Lower lobe of right lung (tissue), 2 donors: ENCODE data around the gene ABHD3. TPM values are rescaled to one million over a fixed set of nuclear protein-coding genes. Genes with fewer than 3 reads are reported as not detected.

Experiments
- ATAC-seq, 2 donors: fragments of 200-7000 bp; cut with Tn5 transposase; one replicate each; pipeline ENCODE4 v1.9.1; 2020 to 2022; ENCODE audit warnings: mild to moderate bottlenecking in 2 of 2, moderate library complexity in 2 of 2
- DNase-seq: peaks from one replicate; pipeline ENCODE4 v3.0.0-alpha.2; 2020
- H3K27ac ChIP-seq: fragments of 200-600 bp; one replicate; pipeline ENCODE4 v1.8.0; 2022
- H3K27me3 ChIP-seq: fragments of 200-600 bp; one replicate; pipeline ENCODE4 v1.8.0; 2022; ENCODE audit warnings: low read depth
- H3K36me3 ChIP-seq: fragments of 200-600 bp; one replicate; pipeline ENCODE4 v1.8.0; 2022; ENCODE audit warnings: mild to moderate bottlenecking
- H3K4me1 ChIP-seq: fragments of 200-600 bp; one replicate; pipeline ENCODE4 v1.8.0; 2022
- H3K4me3 ChIP-seq: fragments of 200-600 bp; one replicate; pipeline ENCODE4 v1.8.0; 2022; ENCODE audit warnings: mild to moderate bottlenecking
- H3K9me3 ChIP-seq: fragments of 200-600 bp; one replicate; pipeline ENCODE4 v1.8.0; 2022
- CTCF ChIP-seq: fragments of 200-600 bp; IDR thresholded peaks from one replicate; pipeline ENCODE4 v1.8.0; 2022; ENCODE audit warnings: antibody characterized with exemption, mild to moderate bottlenecking
- intact Hi-C: fragments of 100-400 bp; cut with DNase I; formaldehyde crosslinking; loops from one replicate; pipeline ENCODE4 v1.11.0; 2022
- total RNA-seq: library from RNA; stranded (reverse); fragmentation: NEBNext Ultra II Directional; extraction: Animal tissue kit (Norgen Biotek cat#: 25700); gene quantifications from one replicate; pipeline ENCODE4 v1.2.1, GENCODE V29; 2021
- donor health status: DM: no; HTN: yes; CAD: no; lungs with severe emphysema.

ABHD3 gene
- total RNA-seq, 1 donor from 2014 or later, result 32.0 TPM

GRCh38 chr18:21669736-21670285, 34.8 kb downstream of the ABHD3 start:
- no peak for ATAC-seq
- Histone ChIP-seq H3K4me3 (no peak overlapping the region), H3K27me3 (no peaks in the 10 kb centered on the region), H3K4me1 (no peaks in the 10 kb centered on the region), H3K27ac (no peak overlapping the region), H3K9me3 (no peaks in the 10 kb centered on the region), H3K36me3 (peaks cover 12% of the 10 kb centered on the region)
- intact Hi-C loops, result no loop called here
- no peak for DNase-seq
- TF ChIP-seq CTCF, result no peak

GRCh38 chr18:21664069-21664468, 40.5 kb downstream of the ABHD3 start:
- no peak for TF ChIP-seq CTCF
- intact Hi-C loops, result no loop called here
- no peak for ATAC-seq
- peaks cover 9% of the 10 kb centered on the region for H3K36me3 ChIP-seq
- no peak overlapping the region for H3K27ac ChIP-seq
- H3K4me1 ChIP-seq, result no peaks in the 10 kb centered on the region
- DNase-seq, result no peak
- no peaks in the 10 kb centered on the region for H3K27me3 ChIP-seq
- no peak overlapping the region for H3K4me3 ChIP-seq
- H3K9me3 ChIP-seq, result no peaks in the 10 kb centered on the region

GRCh38 chr18:21663578-21663977, 41.0 kb downstream of the ABHD3 start:
- no peak for TF ChIP-seq CTCF
- DNase-seq, result no peak
- Histone ChIP-seq H3K36me3 (peaks cover 9% of the 10 kb centered on the region), H3K4me3 (no peak overlapping the region), H3K4me1 (no peaks in the 10 kb centered on the region), H3K9me3 (no peaks in the 10 kb centered on the region), H3K27ac (no peak overlapping the region), H3K27me3 (no peaks in the 10 kb centered on the region)
- intact Hi-C loops, result no loop called here
- ATAC-seq, result no peak

- TF ChIP-seq CTCF, result no peak
- DNase-seq (no peak), ATAC-seq (no peak)
- intact Hi-C loops, result no loop called here
- Histone ChIP-seq H3K9me3 (no peaks in the 10 kb centered on the region), H3K4me3 (no peak overlapping the region), H3K27ac (no peak overlapping the region), H3K4me1 (no peaks in the 10 kb centered on the region), H3K27me3 (no peaks in the 10 kb centered on the region), H3K36me3 (peaks cover 18% of the 10 kb centered on the region)
These were observed 42.0 kb downstream of the ABHD3 start for GRCh38 chr18:21662581-21662980.

- H3K9me3 ChIP-seq, result no peaks in the 10 kb centered on the region
- H3K27ac ChIP-seq, result no peak overlapping the region
- intact Hi-C loops, result no loop called here
- DNase-seq (no peak), ATAC-seq (no peak)
- H3K4me1 ChIP-seq, result no peaks in the 10 kb centered on the region
- H3K4me3 ChIP-seq, result no peak overlapping the region
- no peaks in the 10 kb centered on the region for H3K27me3 ChIP-seq
- TF ChIP-seq CTCF, result no peak
- peaks cover 27% of the 10 kb centered on the region for H3K36me3 ChIP-seq
These were observed 44.5 kb downstream of the ABHD3 start for GRCh38 chr18:21660078-21660477.

GRCh38 chr18:21656402-21656801, 48.2 kb downstream of the ABHD3 start:
- Histone ChIP-seq H3K9me3 (no peaks in the 10 kb centered on the region), H3K27me3 (no peaks in the 10 kb centered on the region), H3K4me3 (no peak overlapping the region), H3K4me1 (no peaks in the 10 kb centered on the region), H3K36me3 (peaks cover 18% of the 10 kb centered on the region), H3K27ac (no peak overlapping the region)
- intact Hi-C loops, result no loop called here
- ATAC-seq (no peak), DNase-seq (no peak)
- TF ChIP-seq CTCF, result no peak
